GM18519 (cell line): Measurements from ENCODE around the gene KRTAP2-4.
"Not testable (repeated sequence)": the region's sequence is repeated elsewhere in the genome, so short reads cannot be mapped to it uniquely, and the experiment has no call there.

Source experiments
- ATAC-seq: cut with Tn5 transposase; IDR thresholded peaks from one replicate; pipeline ENCODE4 v1.9.1; 2021; ENCODE audit warnings: mild to moderate bottlenecking, moderate library complexity; ENCODE audit not compliant: unreplicated experiment, low FRiP score

Gene KRTAP2-4

DNA sequence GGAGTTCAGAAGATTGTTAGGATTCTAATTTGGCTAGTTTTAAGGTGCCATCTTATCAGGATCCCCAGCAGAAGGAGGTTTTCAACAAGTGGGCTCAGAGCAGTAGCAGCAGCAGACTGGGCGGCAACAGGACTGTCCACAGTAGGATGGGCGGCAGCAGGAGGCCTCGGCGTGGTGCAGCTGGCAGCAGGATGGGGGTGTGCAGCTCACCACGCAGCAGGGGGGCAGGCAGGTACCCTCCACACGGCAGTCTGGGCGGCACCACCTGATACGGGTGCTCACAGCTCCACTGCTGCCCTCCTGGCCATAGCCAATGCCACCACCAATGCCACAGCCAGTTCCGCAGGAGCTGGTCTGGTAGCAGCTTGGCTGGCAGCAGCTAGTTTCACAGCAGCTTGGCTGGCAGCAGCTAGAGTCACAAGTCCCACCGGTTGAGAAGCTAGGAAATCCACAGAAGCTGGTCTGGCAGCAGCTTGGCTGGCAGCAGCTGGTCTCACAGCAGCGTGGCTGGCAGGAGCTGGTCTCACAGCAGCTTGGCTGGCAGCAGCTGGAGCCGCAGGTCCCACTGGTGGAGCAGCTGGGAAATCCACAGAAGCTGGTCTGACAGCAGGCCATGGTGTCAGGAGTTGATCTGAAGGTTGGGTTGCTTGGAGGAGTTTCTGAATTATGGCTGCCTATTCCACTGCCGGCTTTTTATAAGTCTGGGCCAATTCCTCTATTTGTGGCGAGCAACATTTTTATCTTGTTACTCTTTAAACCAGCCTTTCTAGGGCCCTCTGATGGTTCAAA, 24.7 kb downstream of the KRTAP2-4 start, which contains the start of gene KRTAP1-1:
KRTAP1-1 (minus strand) TSS at position 668 of the 789 bp plus-strand sequence; CDS start at position 615, 53 bp downstream.
- not testable (repeated sequence) for ATAC-seq

DNA sequence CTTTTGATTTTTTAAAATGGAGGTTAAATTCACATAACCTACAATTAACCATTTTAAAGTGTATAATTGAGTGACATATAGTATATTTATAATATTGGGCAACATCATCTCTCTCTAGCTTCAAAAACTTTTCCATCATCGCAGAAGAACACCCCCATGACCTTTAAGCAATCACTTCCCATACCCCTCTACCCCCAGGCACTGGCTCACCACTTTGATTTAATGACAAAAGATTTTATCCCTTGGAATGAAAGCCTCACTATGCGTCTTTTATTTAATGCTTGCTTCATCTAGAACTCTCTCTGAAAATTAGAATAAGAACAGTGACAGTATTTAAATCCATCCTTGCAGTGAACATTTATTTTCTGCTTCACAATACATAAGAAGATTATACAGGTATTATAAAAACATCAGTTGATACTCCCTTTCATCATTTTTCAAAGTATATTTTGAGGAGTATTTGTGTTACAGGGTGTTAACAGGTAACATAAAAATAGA, 27.8 kb downstream of the KRTAP2-4 start:
- ATAC-seq = no peak

DNA sequence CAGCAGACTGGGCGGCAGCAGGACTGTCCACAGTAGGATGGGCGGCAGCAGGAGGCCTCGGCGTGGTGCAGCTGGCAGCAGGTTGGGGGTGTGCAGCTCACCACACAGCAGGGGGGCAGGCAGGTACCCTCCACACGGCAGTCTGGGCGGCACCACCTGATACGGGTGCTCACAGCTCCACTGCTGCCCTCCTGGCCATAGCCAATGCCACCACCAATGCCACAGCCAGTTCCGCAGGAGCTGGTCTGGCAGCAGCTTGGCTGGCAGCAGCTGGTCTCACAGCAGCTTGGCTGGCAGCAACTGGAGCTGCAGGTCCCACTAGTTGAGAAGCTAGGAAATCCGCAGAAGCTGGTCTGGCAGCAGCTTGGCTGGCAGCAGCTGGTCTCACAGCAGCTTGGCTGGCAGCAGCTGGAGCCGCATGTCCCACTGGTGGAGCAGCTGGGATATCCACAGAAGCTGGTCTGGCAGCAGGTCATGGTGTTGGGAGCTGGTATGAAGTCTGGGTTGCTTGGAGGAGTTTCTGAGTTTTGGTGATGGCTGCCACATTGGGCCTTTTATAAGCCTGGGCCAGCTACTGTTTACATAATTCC, 31.2 kb downstream of the KRTAP2-4 start, which contains the start of gene KRTAP1-3:
KRTAP1-3 (minus strand) TSS at position 529 of the 590 bp plus-strand sequence; CDS start at position 476, 53 bp downstream.
- ATAC-seq = not testable (repeated sequence)

DNA sequence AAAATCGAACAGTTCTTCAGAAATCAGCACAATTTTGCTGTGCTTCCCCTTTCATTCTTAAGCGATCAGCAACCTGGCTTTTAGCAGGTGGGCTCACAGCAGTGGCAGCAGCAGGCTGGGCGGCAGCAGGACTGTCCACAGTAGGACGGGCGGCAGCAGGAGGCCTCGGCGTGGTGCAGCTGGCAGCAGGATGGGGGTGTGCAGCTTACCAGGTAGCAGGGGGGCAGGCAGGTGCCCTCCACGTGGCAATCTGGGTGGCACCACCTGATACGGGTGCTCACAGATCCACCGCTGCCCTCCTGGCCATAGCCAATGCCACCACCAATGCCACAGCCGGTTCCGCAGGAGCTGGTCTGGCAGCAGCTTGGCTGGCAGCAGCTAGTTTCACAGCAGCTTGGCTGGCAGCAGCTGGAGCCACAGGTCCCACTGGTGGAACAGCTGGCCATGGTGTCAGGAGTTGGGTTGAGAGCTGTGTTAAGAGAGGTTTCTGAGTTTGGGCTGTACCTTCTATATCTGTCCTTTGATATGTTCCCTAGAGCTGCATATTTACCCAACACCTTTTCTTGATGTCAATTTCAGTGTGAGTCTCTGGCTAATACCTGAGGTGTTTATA, 35.9 kb downstream of the KRTAP2-4 start, which contains the start of gene KRTAP1-4:
KRTAP1-4 (minus strand) TSS at position 563 of the 613 bp plus-strand sequence; CDS start at position 446, 117 bp downstream.
- no peak for ATAC-seq

DNA sequence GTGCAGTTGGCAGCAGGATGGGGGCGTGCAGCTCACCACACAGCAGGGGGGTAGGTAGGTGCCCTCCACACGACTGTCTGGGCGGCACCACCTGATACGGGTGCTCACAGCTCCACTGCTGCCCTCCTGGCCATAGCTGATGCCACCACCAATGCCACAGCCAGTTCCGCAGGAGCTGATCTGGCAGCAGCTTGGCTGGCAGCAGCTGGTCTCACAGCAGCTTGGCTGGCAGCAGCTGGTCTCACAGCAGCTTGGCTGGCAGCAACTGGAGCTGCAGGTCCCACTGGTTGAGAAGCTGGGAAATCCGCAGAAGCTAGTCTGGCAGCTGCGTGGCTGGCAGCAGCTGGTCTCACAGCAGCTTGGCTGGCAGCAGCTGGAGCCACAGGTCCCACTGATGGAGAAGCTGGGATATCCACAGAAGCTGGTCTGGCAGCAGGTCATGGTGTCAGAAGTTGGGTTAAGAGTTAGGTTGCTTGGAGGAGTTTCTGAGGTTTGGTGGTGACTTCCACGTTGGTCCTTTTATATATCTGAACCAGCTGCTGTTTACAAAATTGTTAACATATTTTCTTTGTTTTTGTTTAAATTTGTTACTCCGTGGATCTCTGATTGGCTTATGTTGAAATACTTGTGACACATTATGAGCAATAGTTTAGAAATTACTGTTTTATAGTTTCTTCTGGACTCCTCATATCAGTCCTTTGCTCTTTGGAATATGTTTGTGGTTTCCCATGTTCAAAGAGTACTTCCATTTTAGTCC, 38.8 kb downstream of the KRTAP2-4 start, which contains the start of gene KRTAP1-5:
KRTAP1-5 (minus strand) TSS at position 494 of the 757 bp plus-strand sequence; CDS start at position 441, 53 bp downstream.
- no peak for ATAC-seq

DNA sequence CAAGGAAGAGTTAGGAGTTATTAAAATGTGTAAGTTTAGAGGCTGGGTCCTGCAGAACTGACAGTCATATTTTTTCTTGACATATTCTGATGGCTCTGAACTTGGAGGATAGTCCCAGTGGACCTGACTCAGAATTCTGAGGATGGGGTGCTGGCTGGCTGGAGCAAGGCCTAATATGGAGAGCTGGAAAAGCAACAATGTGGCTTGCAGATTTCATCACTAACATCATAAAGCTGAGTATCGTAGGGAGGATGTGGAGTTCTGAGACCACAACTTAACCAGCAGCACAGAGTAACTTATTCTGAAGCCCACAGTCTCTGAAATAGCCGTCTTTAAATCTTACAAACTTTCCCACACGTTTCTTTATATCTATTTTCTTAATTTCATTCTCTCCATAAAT, 41.0 kb downstream of the KRTAP2-4 start:
- ATAC-seq = no peak

DNA sequence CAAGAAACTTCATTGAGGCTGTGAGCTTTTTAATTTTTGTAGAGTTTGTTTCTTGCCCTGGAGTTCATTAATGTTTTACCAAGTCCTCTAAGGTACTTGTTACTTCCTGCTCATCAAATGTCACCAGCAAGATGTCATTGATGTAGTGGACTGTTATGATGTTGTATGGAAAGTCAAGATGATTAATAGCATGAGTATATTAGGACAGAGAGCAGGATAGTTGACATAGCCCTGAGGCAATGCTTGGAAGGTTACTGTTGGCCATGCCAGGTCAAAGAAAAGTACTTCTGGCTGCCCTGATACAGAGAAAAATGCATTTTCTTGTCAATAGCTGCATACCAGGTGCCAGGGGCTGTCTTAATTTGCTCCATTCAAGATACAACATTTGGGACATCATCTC, 45.3 kb downstream of the KRTAP2-4 start:
- no peak for ATAC-seq

DNA sequence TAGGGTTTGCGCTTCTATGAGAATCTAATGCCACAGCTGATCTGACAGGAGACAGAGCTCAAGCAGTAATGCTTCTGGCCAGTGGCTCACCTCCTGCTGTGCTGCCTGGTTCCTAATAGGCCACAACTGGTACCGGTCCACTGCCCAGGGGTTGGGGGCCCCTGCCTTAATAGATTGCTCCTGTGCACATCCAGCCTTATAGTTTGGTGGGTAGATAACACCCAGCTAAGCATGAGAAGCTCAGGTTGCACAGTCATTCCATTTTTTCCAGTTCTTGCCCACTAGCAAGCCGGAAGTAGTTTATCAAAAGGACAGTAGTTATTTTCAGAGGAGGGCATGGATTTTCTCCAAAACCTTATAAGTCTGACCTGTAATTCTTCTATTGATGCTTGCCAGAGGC, 46.3 kb downstream of the KRTAP2-4 start:
- no peak for ATAC-seq

DNA sequence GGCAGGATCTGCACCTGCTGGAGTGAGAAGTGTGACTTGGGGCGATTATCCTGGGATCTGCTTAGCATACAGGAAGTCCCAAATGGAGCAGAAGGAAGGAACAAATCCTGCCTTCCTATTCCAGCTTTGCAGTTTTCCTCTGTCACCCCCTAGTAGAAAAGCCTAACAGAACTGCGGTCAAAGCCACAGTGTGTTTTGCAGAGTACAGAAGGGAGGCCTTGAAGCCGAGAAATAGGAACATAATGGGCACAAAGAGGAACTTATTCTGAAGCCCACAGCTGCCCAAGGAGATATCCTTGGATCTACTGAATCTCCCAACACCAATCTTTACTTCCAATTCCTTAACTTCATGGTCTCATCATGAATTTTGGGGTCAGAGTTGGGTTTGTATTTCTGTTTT, 47.1 kb downstream of the KRTAP2-4 start:
- ATAC-seq = no peak

DNA sequence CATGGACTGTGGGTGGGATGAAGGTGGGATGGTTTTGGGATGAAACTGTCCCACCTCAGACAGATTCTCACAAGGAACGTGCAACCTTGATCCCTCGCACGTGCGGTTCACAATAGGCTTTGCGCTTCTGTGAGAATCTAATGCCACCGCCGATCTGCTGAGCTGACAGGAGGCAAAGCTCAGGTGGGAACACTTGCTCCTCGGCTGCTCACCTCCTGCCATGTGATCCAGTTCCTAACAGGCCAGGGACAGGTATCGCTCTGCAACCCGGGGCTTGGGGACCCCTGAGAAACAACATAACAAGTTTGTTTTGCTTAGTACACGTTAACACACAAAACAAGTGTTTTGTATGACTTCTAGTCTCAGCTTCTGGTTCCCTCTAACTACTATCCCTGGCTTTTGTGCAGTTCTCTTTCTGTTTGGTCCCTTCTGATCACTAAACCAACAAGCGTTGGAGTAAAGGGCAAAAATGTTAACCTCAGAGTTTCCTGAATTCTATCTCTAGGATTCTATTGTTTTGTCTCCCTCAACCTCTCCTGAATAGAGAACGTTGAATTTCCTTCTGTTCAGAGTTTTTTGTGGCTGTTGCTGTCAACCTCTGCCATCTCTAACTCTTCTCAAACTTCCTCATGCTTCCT, 49.0 kb downstream of the KRTAP2-4 start:
- ATAC-seq = no peak

DNA sequence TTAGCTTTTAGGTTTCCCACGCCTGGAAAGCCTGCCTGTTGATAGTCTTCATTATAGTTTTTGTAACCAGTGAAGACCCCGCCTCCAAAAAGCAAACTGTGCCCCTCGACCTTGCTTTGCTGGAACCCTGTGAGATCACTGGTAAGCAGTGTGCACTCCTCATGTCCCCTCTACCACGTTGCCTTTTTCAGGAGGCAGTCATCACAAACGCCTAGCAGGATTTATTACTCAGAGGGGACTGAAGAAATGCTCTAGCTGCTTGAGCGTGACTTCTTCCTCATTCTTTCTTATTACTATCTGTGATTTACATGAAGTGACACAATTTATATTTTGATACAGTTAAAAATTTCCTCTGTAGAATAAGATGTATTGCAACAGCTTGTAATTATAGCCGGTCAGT, 50.2 kb downstream of the KRTAP2-4 start:
- ATAC-seq = no peak
